ENCODE measurements around the gene RNPEPL1. TPM values are rescaled to one million over a fixed set of nuclear protein-coding genes. Genes with fewer than 3 reads are reported as not detected.

Gene RNPEPL1
- total RNA-seq, 1 experiment from 2014 or later = 22.6 TPM

DNA sequence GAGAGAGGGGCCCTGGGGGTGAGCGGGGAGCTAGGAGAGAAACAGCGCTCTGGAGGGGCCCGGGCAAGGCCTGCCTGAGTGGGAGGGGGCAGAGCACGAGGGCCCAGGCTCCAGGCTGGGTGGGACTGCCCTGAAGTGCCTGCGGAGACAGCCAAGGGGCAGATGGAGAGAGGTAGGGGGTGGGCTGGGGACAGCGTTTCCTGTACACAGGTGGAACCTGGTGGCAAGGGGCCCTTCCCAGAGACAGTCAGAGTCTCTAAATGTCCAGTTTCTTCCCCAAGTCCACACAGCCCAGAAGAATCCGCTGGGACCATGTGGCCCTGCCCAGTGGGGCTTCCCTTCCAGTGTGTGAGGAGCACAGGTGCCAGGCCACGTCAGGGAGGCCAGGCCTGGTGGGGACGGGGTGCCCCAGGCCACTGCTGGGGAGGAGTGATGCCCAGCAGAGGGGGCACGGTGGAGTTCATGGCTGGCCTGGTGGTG, 55.3 kb downstream of the RNPEPL1 start:
- Mint-ChIP-seq H3K27ac (ENCODE audit: unreplicated experiment) (no peak overlapping the region), H3K4me1 (ENCODE audit: low read depth, unreplicated experiment) (no peaks in the 10 kb centered on the region), H3K36me3 (ENCODE audit: insufficient read depth, unreplicated experiment) (peaks cover 14% of the 10 kb centered on the region), H3K27me3 (ENCODE audit: insufficient read depth, unreplicated experiment) (no peaks in the 10 kb centered on the region), H3K4me3 (ENCODE audit: unreplicated experiment) (no peak overlapping the region), H3K9me3 (ENCODE audit: unreplicated experiment) (no peaks in the 10 kb centered on the region)
- DNase-seq = no peak
- Histone ChIP-seq H3K4me3 (ENCODE audit: low read depth, low read length) (no peak overlapping the region), H3K27me3 (replicated peaks; ENCODE audit: control insufficient read depth, insufficient read depth, low read length) (no peaks in the 10 kb centered on the region), H3K4me1 (no peaks in the 10 kb centered on the region), H3K9me3 (no peaks in the 10 kb centered on the region), H3K36me3 (ENCODE audit: control insufficient read depth, insufficient read depth, low read length) (peaks cover 2% of the 10 kb centered on the region; the same call in 1 of the 2 replicates)
- TF ChIP-seq, protein P1, sequence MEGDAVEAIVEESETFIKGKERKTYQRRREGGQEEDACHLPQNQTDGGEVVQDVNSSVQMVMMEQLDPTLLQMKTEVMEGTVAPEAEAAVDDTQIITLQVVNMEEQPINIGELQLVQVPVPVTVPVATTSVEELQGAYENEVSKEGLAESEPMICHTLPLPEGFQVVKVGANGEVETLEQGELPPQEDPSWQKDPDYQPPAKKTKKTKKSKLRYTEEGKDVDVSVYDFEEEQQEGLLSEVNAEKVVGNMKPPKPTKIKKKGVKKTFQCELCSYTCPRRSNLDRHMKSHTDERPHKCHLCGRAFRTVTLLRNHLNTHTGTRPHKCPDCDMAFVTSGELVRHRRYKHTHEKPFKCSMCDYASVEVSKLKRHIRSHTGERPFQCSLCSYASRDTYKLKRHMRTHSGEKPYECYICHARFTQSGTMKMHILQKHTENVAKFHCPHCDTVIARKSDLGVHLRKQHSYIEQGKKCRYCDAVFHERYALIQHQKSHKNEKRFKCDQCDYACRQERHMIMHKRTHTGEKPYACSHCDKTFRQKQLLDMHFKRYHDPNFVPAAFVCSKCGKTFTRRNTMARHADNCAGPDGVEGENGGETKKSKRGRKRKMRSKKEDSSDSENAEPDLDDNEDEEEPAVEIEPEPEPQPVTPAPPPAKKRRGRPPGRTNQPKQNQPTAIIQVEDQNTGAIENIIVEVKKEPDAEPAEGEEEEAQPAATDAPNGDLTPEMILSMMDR (IDR thresholded peaks at IDR 0.05; ENCODE audit: insufficient read depth in 1 of 2, low read depth in 1 of 2, low read length in 1 of 2, severe bottlenecking in 1 of 2, unreplicated experiment in 1 of 2) = no peak
- ChIA-PET CTCF (no interaction called here), POLR2A (no interaction called here)
- intact Hi-C loops (cut with micrococcal nuclease; ENCODE audit: unreplicated experiment) = no loop called here
- BruUV-seq (replicated peaks) = no TSS peak

DNA sequence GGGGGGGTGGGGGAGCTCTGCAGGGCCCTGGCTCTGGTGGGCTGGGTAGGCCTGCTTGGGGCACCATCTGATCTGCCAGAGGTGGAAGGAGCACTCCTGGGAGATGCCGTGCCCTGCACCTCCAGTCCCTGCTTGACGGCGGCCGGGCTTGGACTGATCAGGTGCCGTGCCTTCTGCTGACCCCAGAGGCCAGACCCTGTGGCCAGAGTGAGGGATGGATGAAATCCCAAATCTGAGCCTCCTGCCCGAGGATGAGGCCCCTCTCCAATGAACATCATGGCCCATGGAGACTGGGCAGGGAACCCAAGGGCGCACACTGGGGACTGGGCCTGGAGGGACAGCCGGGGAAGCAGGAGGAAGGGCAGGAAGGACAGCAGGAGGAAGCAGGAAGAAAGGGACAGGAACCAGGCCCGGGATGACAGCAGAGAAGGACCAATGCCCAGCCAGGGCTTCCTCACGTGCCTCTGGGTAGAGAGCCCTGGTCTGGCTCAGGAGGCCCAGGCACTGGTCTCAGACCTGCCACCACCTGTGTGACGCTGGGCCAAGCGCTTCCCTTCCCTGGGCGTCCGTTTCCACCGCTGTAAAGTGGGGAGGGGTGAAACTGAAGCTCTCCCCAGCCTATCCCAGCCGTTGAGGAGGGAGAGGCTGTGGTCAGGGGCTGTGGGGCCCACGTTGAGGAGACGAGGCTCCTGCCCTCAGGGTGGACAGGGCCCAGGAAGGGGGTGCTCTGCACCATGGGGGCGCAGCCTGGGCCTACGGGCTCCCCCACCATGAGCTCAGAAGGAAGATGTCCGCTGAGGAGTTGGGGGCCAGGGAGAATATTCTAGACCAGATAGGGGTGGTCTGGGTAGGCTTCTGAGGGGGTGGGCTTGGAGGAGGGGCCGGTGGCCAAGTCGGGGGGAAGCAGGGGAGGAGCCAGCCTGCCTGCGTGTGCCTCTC, 56.0 kb downstream of the RNPEPL1 start:
- H3K9me3 Mint-ChIP-seq (ENCODE audit: unreplicated experiment) = no peaks in the 10 kb centered on the region
- ChIA-PET CTCF (no interaction called here), POLR2A (no interaction called here)
- H3K9me3 ChIP-seq = no peaks in the 10 kb centered on the region
- H3K4me1 ChIP-seq = no peaks in the 10 kb centered on the region
- H3K27ac Mint-ChIP-seq (ENCODE audit: unreplicated experiment) = no peak overlapping the region
- H3K27me3 Mint-ChIP-seq (ENCODE audit: insufficient read depth, unreplicated experiment) = no peaks in the 10 kb centered on the region
- H3K27me3 ChIP-seq (replicated peaks; ENCODE audit: control insufficient read depth, insufficient read depth, low read length) = no peaks in the 10 kb centered on the region
- no TSS peak for BruUV-seq (replicated peaks)
- no peak overlapping the region for H3K4me3 Mint-ChIP-seq (ENCODE audit: unreplicated experiment)
- H3K4me1 Mint-ChIP-seq (ENCODE audit: low read depth, unreplicated experiment) = no peaks in the 10 kb centered on the region
- no peak overlapping the region for H3K4me3 ChIP-seq (ENCODE audit: low read depth, low read length)
- H3K36me3 Mint-ChIP-seq (ENCODE audit: insufficient read depth, unreplicated experiment) = peaks cover 7% of the 10 kb centered on the region
- TF ChIP-seq, protein P1 (IDR thresholded peaks at IDR 0.05; ENCODE audit: insufficient read depth in 1 of 2, low read depth in 1 of 2, low read length in 1 of 2, severe bottlenecking in 1 of 2, unreplicated experiment in 1 of 2) = no peak
- intact Hi-C loops (cut with micrococcal nuclease; ENCODE audit: unreplicated experiment) = no loop called here
- H3K36me3 ChIP-seq (ENCODE audit: control insufficient read depth, insufficient read depth, low read length) = peaks cover 2% of the 10 kb centered on the region; the same call in 1 of the 2 replicates
- DNase-seq = no peak

DNA sequence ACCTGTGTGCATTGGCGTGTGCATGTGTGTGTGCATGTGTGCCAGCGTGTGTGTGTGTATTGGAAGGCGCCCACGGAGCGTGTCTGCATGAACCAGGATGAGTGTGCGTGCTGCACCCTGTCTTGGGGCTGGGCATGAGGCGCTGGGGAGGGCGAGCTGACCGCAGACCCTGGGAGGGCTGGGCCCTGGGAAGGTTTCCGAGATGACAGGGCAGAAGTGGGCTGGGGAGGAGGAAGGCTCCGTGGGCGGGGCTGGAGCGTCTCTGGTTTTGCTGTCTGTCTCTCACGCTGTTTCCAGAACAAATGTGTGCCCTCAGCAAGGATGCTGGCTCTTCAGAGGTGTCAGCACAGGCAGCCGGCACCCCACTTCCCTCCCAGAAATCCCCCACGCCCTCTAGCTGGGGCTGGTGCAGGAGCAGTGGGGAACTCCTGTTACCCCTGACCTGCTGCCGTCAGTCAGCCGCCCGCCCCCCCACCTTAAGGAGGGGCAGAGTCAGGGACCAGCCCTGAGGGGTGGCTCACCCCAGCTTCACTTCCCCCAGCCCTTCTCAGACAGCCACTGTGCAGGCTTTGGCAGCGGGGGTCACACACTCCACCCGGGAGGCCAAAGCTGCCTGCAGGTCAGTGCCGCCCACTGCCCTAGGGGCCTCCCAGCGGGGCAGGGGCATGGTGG, 56.8 kb downstream of the RNPEPL1 start, which contains the start of gene GPR35:
Gene GPR35, plus strand, starts transcription at position 531 of the 672 bp plus-strand sequence. CDS start 4,473 bp downstream, outside the sequence.
- H3K27ac Mint-ChIP-seq (ENCODE audit: unreplicated experiment) = no peak within 1 kb of the TSS

More for the DNA sequence above, 56.8 kb downstream of the RNPEPL1 start, which contains the start of gene GPR35:
- peak in 1 of 2 experiments; percentile 30 for DNase-seq
- Mint-ChIP-seq H3K36me3 (ENCODE audit: insufficient read depth, unreplicated experiment) (peaks cover 6% of the 10 kb centered on the region), H3K4me3 (ENCODE audit: unreplicated experiment) (no peak within 1 kb of the TSS), H3K27me3 (ENCODE audit: insufficient read depth, unreplicated experiment) (no peaks in the 10 kb centered on the region), H3K9me3 (ENCODE audit: unreplicated experiment) (no peaks in the 10 kb centered on the region), H3K4me1 (ENCODE audit: low read depth, unreplicated experiment) (no peaks in the 10 kb centered on the region)
- POLR2A ChIA-PET = no interaction called here
- no peaks in the 10 kb centered on the region for H3K4me1 ChIP-seq
- CTCF ChIA-PET = no interaction called here
- no peaks in the 10 kb centered on the region for H3K27me3 ChIP-seq (replicated peaks; ENCODE audit: control insufficient read depth, insufficient read depth, low read length)
- no peaks in the 10 kb centered on the region for H3K9me3 ChIP-seq
- intact Hi-C loops (cut with micrococcal nuclease; ENCODE audit: unreplicated experiment) = no loop called here
- BruUV-seq (replicated peaks) = no TSS peak
- H3K36me3 ChIP-seq (ENCODE audit: control insufficient read depth, insufficient read depth, low read length) = peaks cover 2% of the 10 kb centered on the region
- no peak within 1 kb of the TSS for H3K4me3 ChIP-seq (ENCODE audit: low read depth, low read length)
- TF ChIP-seq, protein P1 (IDR thresholded peaks at IDR 0.05; ENCODE audit: insufficient read depth in 1 of 2, low read depth in 1 of 2, low read length in 1 of 2, severe bottlenecking in 1 of 2, unreplicated experiment in 1 of 2) = no peak
